HuH-7 (cell line): ENCODE data around the gene OXT.
"Not testable (repeated sequence)": the region's sequence is repeated elsewhere in the genome, so short reads cannot be mapped to it uniquely, and the experiment has no call there.

ENCODE experiments used
- DNase-seq: peaks from one replicate; pipeline ENCODE4 v3.0.0; 2011; ENCODE audit warnings: low spot score

OXT gene

GRCh38 chr20:3047486-3048419, 23.7 kb upstream of the OXT start:
- no peak for DNase-seq

GRCh38 chr20:3051385-3052019, 19.9 kb upstream of the OXT start:
- no peak for DNase-seq

- DNase-seq, result no peak
These were observed 11.9 kb upstream of the OXT start for GRCh38 chr20:3059489-3059888.

- DNase-seq, result not testable (repeated sequence)
These were observed 7.3 kb upstream of the OXT start for GRCh38 chr20:3064119-3064518.

- DNase-seq, result no peak
These were observed 4.0 kb upstream of the OXT start for GRCh38 chr20:3067139-3068014.

- DNase-seq, result no peak
These were observed 3.3 kb upstream of the OXT start for GRCh38 chr20:3068075-3068474.

- DNase-seq, result no peak
These were observed 2.2 kb upstream of the OXT start for GRCh38 chr20:3068986-3069900.

GRCh38 chr20:3070725-3071124, 695 bp upstream of the OXT start:
- DNase-seq, result no peak

GRCh38 chr20:3071266-3071609, 182 bp upstream of the OXT start:
- DNase-seq, result no peak

GRCh38 chr20:3072530-3073250, 1.3 kb downstream of the OXT start:
- DNase-seq, result no peak

- DNase-seq, result not testable (repeated sequence)
These were observed 1.8 kb downstream of the OXT start for GRCh38 chr20:3073251-3073643.

GRCh38 chr20:3074812-3075211, 3.4 kb downstream of the OXT start:
- DNase-seq, result no peak

- not testable (repeated sequence) for DNase-seq
These were observed 3.9 kb downstream of the OXT start for GRCh38 chr20:3075315-3075714.

GRCh38 chr20:3077618-3078134, 6.3 kb downstream of the OXT start:
- DNase-seq, result no peak

- no peak for DNase-seq
These were observed 9.5 kb downstream of the OXT start for GRCh38 chr20:3080939-3081388.

- DNase-seq, result no peak
These were observed 10.2 kb downstream of the OXT start for GRCh38 chr20:3081641-3082040.

- peak; percentile 63 for DNase-seq
These were observed 11.0 kb downstream of the OXT start for GRCh38 chr20:3082306-3082951.

GRCh38 chr20:3082955-3083952, 11.8 kb downstream of the OXT start:
- DNase-seq, result no peak
